GM18951 (cell line): Measurements from ENCODE around the gene ACAP2.

Experiments used
- POLR2A ChIP-seq: IDR thresholded peaks from 4 replicates; pipeline ENCODE4 v1.6.1; 2011; ENCODE audit warnings: mild to moderate bottlenecking; ENCODE audit not compliant: insufficient read length, insufficient read depth; ENCODE audit errors: extremely low read depth
- in situ Hi-C: fragments of 300-500 bp; cut with MboI; formaldehyde crosslinking; loops from one replicate; pipeline ENCODE4 v1.12.0; 2022; ENCODE audit warnings: low sequenced_read_pairs, mixed read lengths, inconsistent platforms; ENCODE audit not compliant: unreplicated experiment

The ACAP2 gene

DNA sequence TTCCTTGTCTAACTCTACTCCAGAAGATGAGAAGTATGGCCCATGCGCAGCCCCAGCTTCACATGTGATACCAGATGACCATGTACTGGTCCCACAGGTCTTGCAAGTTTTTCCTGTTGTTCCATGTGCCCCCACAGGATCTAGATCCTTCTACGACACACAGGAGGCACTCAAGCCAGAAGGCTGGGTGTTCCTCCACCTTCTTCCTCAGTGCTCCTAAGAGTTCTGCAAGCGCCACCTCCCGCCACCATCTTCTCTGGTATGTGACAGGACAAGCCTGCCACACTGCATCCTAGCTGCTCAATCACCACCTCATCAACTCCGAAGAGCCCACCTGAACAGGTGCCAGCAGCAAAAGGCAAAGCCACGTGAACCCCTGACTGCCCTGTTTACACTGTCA lies 214.9 kb downstream of the ACAP2 start:
- in situ Hi-C loops = loop anchor here (25.0 kb wide), 1 partner anchor 216 kb away; no protein-coding TSS in a partner anchor
- no peak for TF ChIP-seq POLR2A

DNA sequence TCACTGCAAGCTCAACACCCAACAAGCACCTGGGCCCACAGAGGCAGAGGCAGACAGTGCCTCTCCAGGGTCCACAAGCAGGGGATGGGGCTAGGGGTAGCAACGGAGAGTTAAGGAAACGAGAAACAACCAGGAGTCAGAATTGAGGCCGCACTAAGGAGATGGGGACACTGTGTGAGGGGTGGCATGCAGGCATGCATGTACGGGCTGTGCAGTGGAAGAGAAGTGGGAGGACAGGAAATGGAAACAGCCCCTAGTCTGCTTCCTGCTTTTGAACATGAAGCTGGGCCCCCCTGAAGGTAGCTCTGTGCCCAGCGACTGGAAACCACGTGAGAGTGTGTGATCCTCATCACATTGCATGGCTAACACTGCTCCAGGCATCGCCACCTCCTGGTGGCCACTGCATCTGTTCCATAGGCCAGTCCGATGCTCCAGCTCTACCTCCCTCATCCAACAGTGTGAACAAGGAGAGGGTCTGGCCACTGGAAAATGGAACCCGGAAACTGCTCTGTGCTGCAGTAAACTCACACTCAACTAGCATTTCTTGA lies 215.8 kb downstream of the ACAP2 start:
- no peak for TF ChIP-seq POLR2A
- in situ Hi-C loops = loop anchor here (25.0 kb wide), 1 partner anchor 215 kb away; no protein-coding TSS in a partner anchor

DNA sequence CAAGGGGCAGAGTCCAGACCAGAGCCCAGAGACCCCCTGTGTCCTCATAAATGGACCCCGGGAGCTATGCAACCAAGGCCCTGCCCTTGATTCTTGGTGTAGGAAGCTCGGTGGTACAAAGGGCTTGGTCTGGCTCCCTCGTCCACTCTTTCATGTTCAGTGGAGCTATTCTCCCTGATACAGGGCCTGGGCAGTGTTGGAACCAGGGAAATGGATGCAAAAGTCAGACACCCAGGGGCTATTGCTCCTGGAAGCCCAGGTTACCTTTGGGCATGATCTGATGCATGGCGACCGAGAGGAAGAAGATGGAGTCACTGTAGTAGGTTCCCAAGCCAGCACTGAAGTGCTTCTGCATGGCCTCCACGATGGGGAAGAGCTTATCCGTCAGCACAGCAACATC lies 216.4 kb downstream of the ACAP2 start:
- TF ChIP-seq POLR2A = no peak
- in situ Hi-C loops = loop anchor here (25.0 kb wide), 1 partner anchor 214 kb away; no protein-coding TSS in a partner anchor

DNA sequence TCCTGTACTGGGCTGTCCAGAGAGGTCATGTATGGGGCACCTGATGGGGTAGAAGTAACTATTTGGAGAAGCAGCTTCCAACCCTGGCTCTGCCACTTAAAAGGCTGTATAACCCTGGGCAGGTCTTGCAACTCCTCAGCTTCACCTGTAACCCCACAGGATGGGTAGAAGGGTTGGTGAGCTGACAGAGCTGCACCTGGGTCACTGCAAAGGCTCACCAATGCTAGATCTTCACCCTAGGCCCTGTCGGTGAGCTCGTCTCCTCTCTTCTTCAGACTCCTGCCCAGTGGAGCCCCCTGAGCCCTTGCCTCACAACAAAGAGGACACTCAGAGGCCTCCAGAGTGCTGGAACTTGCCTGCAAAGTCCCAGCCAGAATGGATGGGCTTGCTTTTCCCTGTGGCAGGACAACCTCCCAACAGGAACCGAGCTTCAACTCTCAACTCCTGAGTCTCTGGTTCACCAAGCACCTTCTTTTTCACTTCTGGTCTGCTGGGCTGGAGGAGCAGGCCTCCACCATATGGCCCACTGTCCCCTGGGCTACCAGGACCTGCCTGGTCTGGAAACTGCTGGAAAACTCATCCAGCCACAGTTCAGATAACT lies 217.7 kb downstream of the ACAP2 start:
- in situ Hi-C loops = loop anchor here (25.0 kb wide), 1 partner anchor 213 kb away; no protein-coding TSS in a partner anchor
- TF ChIP-seq POLR2A = no peak
